A549 (cell line): ENCODE measurements around the gene MEF2C.

Source experiments
- CHD2 ChIP-seq: fragments of 150-350 bp; IDR thresholded peaks from 2 replicates; pipeline ENCODE4 v1.6.1; 2014; ENCODE audit warnings: low read length; ENCODE audit not compliant: partially characterized antibody
- EP300 ChIP-seq, 2 experiments: fragments of >200 bp; sonication (Bioruptor Twin); formaldehyde crosslinking; IDR thresholded peaks; 2 replicates in 1 of 2; 3 replicates in 1 of 2; pipeline ENCODE4 v1.6.1; 2016 to 2017
- NFE2L2 ChIP-seq: fragments of 150-350 bp; conservative IDR thresholded peaks from 2 replicates; pipeline ENCODE4 v1.6.1; 2014; ENCODE audit warnings: low read length

DNA sequence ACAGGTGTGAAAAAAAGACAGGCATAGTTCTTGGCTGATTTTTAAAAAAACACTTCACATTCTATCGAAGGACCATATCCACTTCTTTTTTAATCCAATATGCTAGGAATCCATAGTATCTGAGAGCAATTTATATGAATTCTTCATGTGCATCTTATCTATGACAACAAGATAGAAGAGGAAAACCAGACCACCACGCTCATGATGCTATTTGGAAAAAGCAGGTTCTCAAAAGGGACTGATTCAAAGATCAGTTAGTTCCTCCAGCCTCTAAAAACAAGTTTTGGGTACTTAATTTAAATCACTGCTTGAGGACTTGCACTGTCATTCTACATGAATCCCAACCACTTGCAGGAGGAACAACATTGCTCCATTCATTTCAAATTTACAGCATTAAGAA, 6.3 kb downstream of the MEF2C start:
- TF ChIP-seq EP300 (IDR thresholded peaks at IDR 0.05) = no peak
- no peak for TF ChIP-seq NFE2L2
- no peak for TF ChIP-seq CHD2
